ENCODE data around the gene CCNF.
A peak's percentile ranks its signal among the peaks of the same experiment; 100 is the strongest.
"Not testable (repeated sequence)": the region's sequence is repeated elsewhere in the genome, so short reads cannot be mapped to it uniquely, and the experiment has no call there.

Gene CCNF

GRCh38 chr16:2429034-2429770 lies at the start of gene CCNF:
Gene CCNF, plus strand, starts transcription at chr16:2429447. Its CDS starts 35 bp downstream, at chr16:2429482.
- no peak for TF ChIP-seq CTCF (IDR thresholded peaks at IDR 0.05; ENCODE audit: low read depth, low read length, missing control alignments)
- peak; percentile 85 for DNase-seq (ENCODE audit: low read depth)
- in situ Hi-C loops (cut with HindIII; ENCODE audit: low sequenced_read_pairs) = loop anchor here (10.0 kb wide), 1 partner anchor 264 kb away; no protein-coding TSS in a partner anchor
- H3K4me3 ChIP-seq (ENCODE audit: low read depth, low read length) = peak within 1 kb of the TSS; percentile 79

GRCh38 chr16:2383501-2383900 lies 45.7 kb upstream of the CCNF start:
- in situ Hi-C loops (cut with HindIII; ENCODE audit: low sequenced_read_pairs) = no loop called here
- TF ChIP-seq CTCF (IDR thresholded peaks at IDR 0.05; ENCODE audit: low read depth, low read length, missing control alignments) = no peak
- H3K4me3 ChIP-seq (ENCODE audit: low read depth, low read length) = no peak overlapping the region
- DNase-seq (ENCODE audit: low read depth) = no peak

DNA sequence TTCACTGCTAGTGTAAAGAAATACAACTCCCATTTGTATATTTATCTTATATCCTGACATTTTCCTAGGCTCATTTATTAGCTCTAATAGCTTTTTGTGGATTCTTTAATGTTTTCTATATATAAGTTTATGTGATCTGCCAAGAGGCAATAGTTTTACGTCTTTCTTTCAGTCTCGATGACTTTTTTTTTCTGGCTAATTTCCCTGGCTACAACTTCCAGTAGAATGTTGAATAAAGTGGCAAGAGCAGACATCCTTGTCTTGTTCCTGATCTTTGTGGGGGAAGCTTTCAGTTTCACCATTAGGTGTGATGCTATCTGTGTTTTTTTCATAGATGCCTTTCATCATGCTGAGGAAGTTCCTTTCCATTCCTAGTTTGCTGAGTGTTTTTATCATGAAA lies 44.8 kb upstream of the CCNF start:
- in situ Hi-C loops (cut with HindIII; ENCODE audit: low sequenced_read_pairs) = no loop called here
- no peak overlapping the region for H3K4me3 ChIP-seq (ENCODE audit: low read depth, low read length)
- TF ChIP-seq CTCF (IDR thresholded peaks at IDR 0.05; ENCODE audit: low read depth, low read length, missing control alignments) = no peak
- no peak for DNase-seq (ENCODE audit: low read depth)

GRCh38 chr16:2385190-2385836 lies 43.9 kb upstream of the CCNF start:
- in situ Hi-C loops (cut with HindIII; ENCODE audit: low sequenced_read_pairs) = no loop called here
- TF ChIP-seq CTCF (IDR thresholded peaks at IDR 0.05; ENCODE audit: low read depth, low read length, missing control alignments) = no peak
- H3K4me3 ChIP-seq (ENCODE audit: low read depth, low read length) = no peak overlapping the region
- DNase-seq (ENCODE audit: low read depth) = no peak

- DNase-seq (ENCODE audit: low read depth); H3K4me3 ChIP-seq (ENCODE audit: low read depth, low read length); in situ Hi-C loops (cut with HindIII; ENCODE audit: low sequenced_read_pairs): not testable (repeated sequence)
Observed at GRCh38 chr16:2385982-2386381, 43.3 kb upstream of the CCNF start.

- in situ Hi-C loops (cut with HindIII; ENCODE audit: low sequenced_read_pairs) = no loop called here
- TF ChIP-seq CTCF (IDR thresholded peaks at IDR 0.05; ENCODE audit: low read depth, low read length, missing control alignments) = peak; percentile 20
- H3K4me3 ChIP-seq (ENCODE audit: low read depth, low read length) = no peak overlapping the region
Observed at GRCh38 chr16:2386990-2387389, 42.3 kb upstream of the CCNF start.

More at GRCh38 chr16:2386990-2387389, 42.3 kb upstream of the CCNF start:
- DNase-seq (ENCODE audit: low read depth) = no peak
